Measurements from ENCODE around the gene MREG. TPM values are rescaled to one million over a fixed set of nuclear protein-coding genes. Genes with fewer than 3 reads are reported as not detected.

The MREG gene
- total RNA-seq, 1 experiment from 2014 or later = 17.6 TPM

- DNase-seq (ENCODE audit: low read depth) = peak; percentile 65
These were observed 92.9 kb downstream of the MREG start for GRCh38 chr2:215920244-215921100.

- DNase-seq (ENCODE audit: low read depth) = no peak
These were observed 93.6 kb downstream of the MREG start for GRCh38 chr2:215919624-215920243.

GRCh38 chr2:215918901-215919599 lies 94.3 kb downstream of the MREG start:
- no peak for DNase-seq (ENCODE audit: low read depth)

GRCh38 chr2:215917953-215918620 lies 95.3 kb downstream of the MREG start:
- no peak for DNase-seq (ENCODE audit: low read depth)

GRCh38 chr2:215915441-215915840 lies 97.9 kb downstream of the MREG start:
- no peak for DNase-seq (ENCODE audit: low read depth)

- DNase-seq (ENCODE audit: low read depth) = no peak
These were observed 98.6 kb downstream of the MREG start for GRCh38 chr2:215914777-215915165.

- no peak for DNase-seq (ENCODE audit: low read depth)
These were observed 99.1 kb downstream of the MREG start for GRCh38 chr2:215914054-215914776.

- DNase-seq (ENCODE audit: low read depth) = no peak
These were observed 101.0 kb downstream of the MREG start for GRCh38 chr2:215912299-215912842.

GRCh38 chr2:215911301-215912085 lies 101.9 kb downstream of the MREG start:
- DNase-seq (ENCODE audit: low read depth) = no peak

GRCh38 chr2:215910180-215910579 lies 103.2 kb downstream of the MREG start:
- DNase-seq (ENCODE audit: low read depth) = no peak

- no peak for DNase-seq (ENCODE audit: low read depth)
These were observed 106.2 kb downstream of the MREG start for GRCh38 chr2:215907147-215907546.

- no peak for DNase-seq (ENCODE audit: low read depth)
These were observed 106.9 kb downstream of the MREG start for GRCh38 chr2:215906458-215906857.

- no peak for DNase-seq (ENCODE audit: low read depth)
These were observed 107.7 kb downstream of the MREG start for GRCh38 chr2:215905691-215906090.

- DNase-seq (ENCODE audit: low read depth) = peak; percentile 35
These were observed 109.2 kb downstream of the MREG start for GRCh38 chr2:215904101-215904500.

- DNase-seq (ENCODE audit: low read depth) = no peak
These were observed 110.1 kb downstream of the MREG start for GRCh38 chr2:215903203-215903602.

GRCh38 chr2:215901796-215902195 lies 111.6 kb downstream of the MREG start:
- no peak for DNase-seq (ENCODE audit: low read depth)

GRCh38 chr2:215900843-215901242 lies 112.5 kb downstream of the MREG start:
- DNase-seq (ENCODE audit: low read depth) = no peak

GRCh38 chr2:215900203-215900611 lies 113.1 kb downstream of the MREG start:
- DNase-seq (ENCODE audit: low read depth) = peak; percentile 28

- DNase-seq (ENCODE audit: low read depth) = no peak
These were observed 113.9 kb downstream of the MREG start for GRCh38 chr2:215899141-215900074.
